Body of pancreas (tissue), 4 donors: ENCODE results near the gene NUMA1. TPM values are rescaled to one million over a fixed set of nuclear protein-coding genes. Genes with fewer than 3 reads are reported as not detected.

ENCODE experiments used
- ATAC-seq: fragments of 150-250 bp; one replicate; pipeline ENCODE4 v1.9.1; 2016
- DNase-seq, 4 donors: peaks; one replicate each; pipeline ENCODE4 v3.0.0-alpha.2; 2019
- H3K27ac ChIP-seq, 4 donors: fragments of 200-600 bp; sonication (generic); 1 replicate in 3 of 4; 2 replicates in 1 of 4; pipeline versions ENCODE4 v1.5.1 to v1.6.1; 2016 to 2019; ENCODE audit warnings: mild to moderate bottlenecking in 1 of 4, mixed read lengths in 1 of 4, moderate library complexity in 1 of 4
- H3K27me3 ChIP-seq, 2 donors: fragments of 200-600 bp; sonication (generic); one replicate each; pipeline ENCODE4 v1.6.0; 2016; ENCODE audit warnings: mild to moderate bottlenecking in 1 of 2
- H3K36me3 ChIP-seq, 2 donors: fragments of 200-600 bp; sonication (generic); replicated peaks in 1 of 2; 2 replicates each; pipeline ENCODE4 v1.5.1; 2016; ENCODE audit warnings: low read depth in 2 of 2; ENCODE audit not compliant: insufficient read depth in 1 of 2
- H3K4me1 ChIP-seq: fragments of 200-600 bp; sonication (generic); one replicate; pipeline ENCODE4 v1.6.0; 2016
- H3K4me3 ChIP-seq, 2 donors: fragments of 200-600 bp; sonication (generic); 1 replicate in 1 of 2; 2 replicates in 1 of 2; pipeline ENCODE4 v1.5.1; 2016 to 2019
- H3K9me3 ChIP-seq, 3 donors: fragments of 200-600 bp; sonication (generic); 1 replicate in 2 of 3; 2 replicates in 1 of 3; pipeline ENCODE4 v1.5.1; 2016
- CTCF ChIP-seq, 7 experiments: fragments of 450-650 bp in 4 of 7; fragments of 200-600 bp in 3 of 7; sonication (generic) in 3 of 7; IDR thresholded peaks; one replicate each; pipeline ENCODE4 v1.5.1; 2016 to 2019; ENCODE audit warnings: antibody characterized with exemption in 7 of 7
- POLR2A ChIP-seq, 3 donors: fragments of 450-650 bp; IDR thresholded peaks; one replicate each; pipeline ENCODE4 v1.6.1; 2016; ENCODE audit warnings: antibody characterized with exemption in 3 of 3, mild to moderate bottlenecking in 2 of 3
- WGBS, 2 donors: methylation state at CpG; one replicate each; pipeline ENCODE4 v1.1.5; 2017; 5-methylcytosine and 5-hydroxymethylcytosine counted together
- intact Hi-C: fragments of 100-400 bp; cut with DNase I; formaldehyde crosslinking; loops from one replicate; pipeline ENCODE4 v1.15.1; 2023
- total RNA-seq, 2 donors: library from RNA; depleted of rRNA; stranded (reverse); fragments of >200 nt; gene quantifications; one replicate each; pipeline ENCODE4 v1.1.0, GENCODE V29; 2016

The NUMA1 gene
- total RNA-seq, 2 donors from 2014 or later = 173 to 191 TPM

GRCh38 chr11:71991494-71991893 lies 88.8 kb downstream of the NUMA1 start:
- Histone ChIP-seq H3K36me3 (peaks cover 0 to 4% of the 10 kb centered on the region in 2 donors), H3K4me3 (no peak overlapping the region), H3K27ac (peak overlapping the region in 1 of 4 donors; percentile 35), H3K27me3 (no peaks in the 10 kb centered on the region), H3K9me3 (no peaks in the 10 kb centered on the region), H3K4me1 (no peaks in the 10 kb centered on the region)
- ATAC-seq (no peak), DNase-seq (no peak)
- TF ChIP-seq CTCF (IDR thresholded peaks at IDR 0.05) = no peak
- TF ChIP-seq POLR2A (IDR thresholded peaks at IDR 0.05) = no peak
- intact Hi-C loops = no loop called here
- WGBS, 2 donors = 65 to 83% methylated on average over 3 of the region's 3 CpGs

GRCh38 chr11:71990701-71991100 lies 89.6 kb downstream of the NUMA1 start:
- ATAC-seq = no peak
- WGBS, 2 donors = 61 to 63% methylated on average over 3 of the region's 3 CpGs
- Histone ChIP-seq H3K27ac (no peak overlapping the region), H3K4me3 (no peak overlapping the region), H3K27me3 (no peaks in the 10 kb centered on the region), H3K4me1 (no peaks in the 10 kb centered on the region), H3K9me3 (no peaks in the 10 kb centered on the region), H3K36me3 (peaks cover 0 to 4% of the 10 kb centered on the region in 2 donors)
- TF ChIP-seq POLR2A (IDR thresholded peaks at IDR 0.05) = no peak
- no peak for TF ChIP-seq CTCF (IDR thresholded peaks at IDR 0.05)
- intact Hi-C loops = no loop called here
- no peak for DNase-seq

GRCh38 chr11:71988050-71988449 lies 92.3 kb downstream of the NUMA1 start:
- Histone ChIP-seq H3K36me3 (peaks cover 0 to 4% of the 10 kb centered on the region in 2 donors), H3K4me1 (no peaks in the 10 kb centered on the region), H3K9me3 (no peaks in the 10 kb centered on the region), H3K27me3 (no peaks in the 10 kb centered on the region), H3K4me3 (no peak overlapping the region), H3K27ac (no peak overlapping the region)
- ATAC-seq (no peak), DNase-seq (no peak)
- TF ChIP-seq CTCF (IDR thresholded peaks at IDR 0.05) (no peak), POLR2A (IDR thresholded peaks at IDR 0.05) (no peak)
- intact Hi-C loops = no loop called here
- 63% methylated on average over 3 of the region's 3 CpGs for WGBS, 2 donors

- TF ChIP-seq POLR2A (IDR thresholded peaks at IDR 0.05) (no peak), CTCF (IDR thresholded peaks at IDR 0.05) (no peak)
- H3K27me3 ChIP-seq = no peaks in the 10 kb centered on the region
- intact Hi-C loops = no loop called here
- H3K9me3 ChIP-seq = no peaks in the 10 kb centered on the region
- WGBS, 2 donors = 38 to 44% methylated on average over 2 of the region's 2 CpGs
- DNase-seq = no peak
- H3K27ac ChIP-seq = no peak overlapping the region
- H3K36me3 ChIP-seq = peaks cover 0 to 4% of the 10 kb centered on the region in 2 donors
- no peaks in the 10 kb centered on the region for H3K4me1 ChIP-seq
- no peak for ATAC-seq
- no peak overlapping the region for H3K4me3 ChIP-seq
Observed at GRCh38 chr11:71987521-71987920, 92.8 kb downstream of the NUMA1 start.

GRCh38 chr11:71986131-71986530 lies 94.2 kb downstream of the NUMA1 start:
- no peak for ATAC-seq
- no peaks in the 10 kb centered on the region for H3K4me1 ChIP-seq
- H3K9me3 ChIP-seq = no peaks in the 10 kb centered on the region
- no peak overlapping the region for H3K27ac ChIP-seq
- peaks cover 0 to 4% of the 10 kb centered on the region in 2 donors for H3K36me3 ChIP-seq
- no peak overlapping the region for H3K4me3 ChIP-seq
- DNase-seq = no peak
- intact Hi-C loops = no loop called here
- no peak for TF ChIP-seq POLR2A (IDR thresholded peaks at IDR 0.05)
- no peak for TF ChIP-seq CTCF (IDR thresholded peaks at IDR 0.05)
- WGBS, 2 donors = 74 to 100% methylated on average over 2 of the region's 2 CpGs
- H3K27me3 ChIP-seq = no peaks in the 10 kb centered on the region
